Stimulated activated naive CD4-positive, alpha-beta T cell treated with Interleukin-2 at 50 U/mL for 16 hours (primary cell): Measurements from ENCODE around the gene ZNF346.

Experiments used
- DNase-seq: peaks from one replicate; lab custom pipeline; 2025; lab: John Stamatoyannopoulos, UW

Gene ZNF346

DNA sequence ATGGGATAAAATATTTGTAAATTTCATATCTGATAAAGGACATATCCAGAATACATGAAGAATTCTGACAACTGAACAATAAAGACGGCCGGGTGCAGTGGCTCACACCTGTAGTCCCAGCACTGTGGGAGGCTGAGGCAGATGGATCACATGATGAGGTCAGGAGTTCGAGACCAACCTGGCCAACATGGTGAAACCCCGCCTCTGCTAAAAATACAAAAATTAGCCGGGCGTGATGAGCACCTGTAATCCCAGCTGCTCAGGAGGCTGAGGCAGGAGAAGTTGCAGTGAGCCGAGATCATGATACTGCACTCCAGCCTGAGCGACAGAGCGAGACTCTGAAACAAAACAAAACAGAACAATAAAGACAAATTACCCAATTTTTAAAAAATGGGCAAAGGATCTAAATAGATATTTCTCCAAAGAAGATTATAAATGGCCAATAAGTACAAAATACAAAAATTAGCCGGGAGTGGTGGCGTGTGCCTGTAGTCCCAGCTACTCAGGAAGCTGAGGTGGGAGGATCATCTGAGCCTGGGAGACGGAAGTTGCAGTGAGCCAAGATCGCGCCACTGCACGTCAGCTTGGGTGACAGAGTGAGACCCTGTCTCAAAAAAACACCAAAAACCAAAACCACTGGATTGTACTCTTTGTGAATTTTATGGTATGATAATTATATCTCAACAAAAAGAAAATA, 101.4 kb downstream of the ZNF346 start:
- DNase-seq = no peak

DNA sequence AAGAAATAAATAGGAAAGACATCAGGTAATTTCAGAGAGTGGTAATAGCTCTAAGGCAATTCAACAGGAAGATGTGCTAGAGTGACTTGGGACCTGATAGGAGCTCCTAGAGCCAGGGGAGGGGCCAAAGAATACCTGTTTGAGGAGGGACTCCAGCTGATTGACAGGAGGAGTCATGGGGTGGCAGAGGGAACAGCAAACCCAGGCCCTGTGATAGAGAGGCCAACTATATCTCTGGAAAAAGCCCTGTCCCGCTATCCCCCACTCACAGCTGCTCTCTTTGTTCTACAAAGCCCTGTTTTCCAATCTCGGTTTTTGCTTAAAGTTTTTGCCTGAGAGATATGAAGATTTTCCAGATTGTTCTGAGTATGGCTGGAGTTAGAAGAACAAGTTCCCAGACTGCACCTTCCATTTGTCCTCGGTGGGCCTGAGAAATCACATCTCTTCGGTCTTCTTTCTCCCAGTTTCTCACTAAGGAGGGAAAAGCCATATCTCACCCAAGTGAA, 102.0 kb downstream of the ZNF346 start:
- no peak for DNase-seq

DNA sequence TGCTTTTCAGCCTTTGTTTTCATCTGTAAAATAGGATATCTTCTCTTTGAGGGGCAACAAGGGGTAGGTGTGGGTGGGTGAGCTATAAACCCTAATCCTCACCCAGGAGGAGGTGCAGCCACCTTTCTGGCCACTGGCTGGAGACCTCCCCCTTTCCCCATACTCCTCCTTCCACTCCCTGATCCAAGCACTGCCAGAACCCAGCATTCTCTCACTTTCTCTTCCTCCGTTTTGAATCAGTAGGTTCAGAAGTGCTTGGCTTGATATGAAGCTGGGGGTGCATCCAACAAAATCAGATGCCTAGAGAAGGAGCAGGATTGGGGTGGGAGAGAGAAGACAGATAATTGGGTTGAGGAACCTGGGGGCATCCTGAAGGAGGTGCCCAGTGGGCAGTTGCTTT, 104.3 kb downstream of the ZNF346 start:
- no peak for DNase-seq

DNA sequence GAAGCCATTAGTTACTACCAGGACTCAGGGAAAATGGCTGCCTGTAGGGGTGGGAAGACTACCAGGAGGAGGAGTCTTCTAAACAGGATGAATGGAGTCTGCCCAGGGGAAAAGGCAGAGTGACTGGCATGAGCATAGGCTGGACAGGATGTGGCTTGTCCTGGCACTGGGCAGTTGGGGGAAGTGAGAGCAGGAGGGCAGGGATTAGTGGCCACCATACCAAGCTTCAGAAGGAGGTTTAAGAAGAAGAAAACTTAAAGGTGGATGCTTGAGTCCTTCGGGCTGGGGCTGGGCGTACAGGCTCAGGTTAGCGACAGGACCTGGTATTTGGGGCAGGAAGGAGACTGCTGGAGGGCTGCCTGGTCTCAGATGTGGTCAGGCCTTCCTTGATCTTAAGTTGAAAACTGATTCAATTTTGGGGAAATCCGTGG, 106.1 kb downstream of the ZNF346 start:
- peak; percentile 3 for DNase-seq

DNA sequence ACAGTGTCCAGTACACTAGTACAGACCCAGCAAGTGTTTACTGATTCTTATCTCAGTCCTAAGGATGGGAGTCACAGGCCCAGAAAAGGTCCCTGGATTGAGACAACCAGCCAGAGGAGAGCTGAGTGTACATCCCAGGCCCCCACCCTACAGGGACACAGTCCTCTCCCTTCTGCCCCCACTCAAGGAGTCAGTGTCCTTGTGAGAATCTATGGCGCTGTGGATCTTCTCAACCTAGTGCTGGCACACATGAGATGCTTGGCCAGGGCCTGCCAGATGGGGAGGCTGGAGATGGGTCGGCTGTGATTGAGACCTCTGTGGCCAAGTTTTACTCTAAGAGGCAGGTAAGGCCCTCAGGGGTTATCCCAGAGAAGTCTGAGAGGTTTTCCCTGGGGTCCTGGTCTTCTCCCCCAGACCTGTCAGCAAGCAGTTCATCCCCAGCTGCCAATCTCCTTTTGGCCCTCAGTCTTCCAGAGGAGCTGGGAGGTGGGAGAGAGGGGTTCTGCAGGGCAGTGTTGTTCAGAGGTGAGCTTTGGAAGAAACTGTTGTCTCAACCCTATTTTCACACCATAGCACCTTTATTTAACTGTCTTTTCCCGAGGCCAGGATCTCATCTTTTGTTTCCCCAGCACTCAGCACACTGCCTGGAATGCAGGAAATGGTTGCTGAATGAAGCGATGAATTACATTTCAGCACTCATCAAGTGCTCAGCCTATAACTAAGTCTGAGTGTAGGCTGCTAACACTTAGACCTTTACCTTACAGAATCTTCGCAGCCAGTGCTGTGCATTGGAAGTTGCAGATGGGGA, 107.9 kb downstream of the ZNF346 start:
- no peak for DNase-seq
